GM19035 (cell line): ENCODE measurements around the gene KIF18A.

Experiments
- ATAC-seq: cut with Tn5 transposase; IDR thresholded peaks from one replicate; pipeline ENCODE4 v1.9.1; 2021; ENCODE audit not compliant: unreplicated experiment

KIF18A gene

GRCh38 chr11:27971171-27971570 lies 136.8 kb downstream of the KIF18A start:
- ATAC-seq = no peak
